ENCODE measurements around the gene TOP1. TPM values are rescaled to one million over a fixed set of nuclear protein-coding genes. Genes with fewer than 3 reads are reported as not detected.
A peak's percentile ranks its signal among the peaks of the same experiment; 100 is the strongest.

Gene TOP1
- total RNA-seq, 1 donor from 2014 or later, result 52.0 TPM

- Histone ChIP-seq H3K27me3 (ENCODE audit: low read depth) (no peaks in the 10 kb centered on the region), H3K4me3 (no peak overlapping the region), H3K9me3 (no peaks in the 10 kb centered on the region), H3K4me1 (no peaks in the 10 kb centered on the region), H3K36me3 (peaks cover 100% of the 10 kb centered on the region), H3K27ac (no peak overlapping the region)
- intact Hi-C loops (cut with DNase I), result no loop called here
- no peak for TF ChIP-seq CTCF (IDR thresholded peaks at IDR 0.05)
- ATAC-seq (no peak), DNase-seq (no peak)
Observed at GRCh38 chr20:41119614-41120561, 91.3 kb downstream of the TOP1 start.

- H3K4me1 ChIP-seq, result no peaks in the 10 kb centered on the region
- intact Hi-C loops (cut with DNase I), result no loop called here
- no peak for ATAC-seq
- H3K27ac ChIP-seq, result no peak overlapping the region
- H3K36me3 ChIP-seq, result peaks cover 100% of the 10 kb centered on the region
- no peak for DNase-seq
- no peaks in the 10 kb centered on the region for H3K27me3 ChIP-seq (ENCODE audit: low read depth)
- TF ChIP-seq CTCF (IDR thresholded peaks at IDR 0.05), result no peak
- no peak overlapping the region for H3K4me3 ChIP-seq
- H3K9me3 ChIP-seq, result no peaks in the 10 kb centered on the region
Observed at GRCh38 chr20:41121399-41121798, 92.8 kb downstream of the TOP1 start.

GRCh38 chr20:41123631-41124030, 95.0 kb downstream of the TOP1 start:
- no peaks in the 10 kb centered on the region for H3K4me1 ChIP-seq
- H3K4me3 ChIP-seq, result no peak overlapping the region
- TF ChIP-seq CTCF (IDR thresholded peaks at IDR 0.05), result no peak
- H3K36me3 ChIP-seq, result peaks cover 82% of the 10 kb centered on the region
- no peak overlapping the region for H3K27ac ChIP-seq
- ATAC-seq (no peak), DNase-seq (no peak)
- intact Hi-C loops (cut with DNase I), result no loop called here
- H3K27me3 ChIP-seq (ENCODE audit: low read depth), result no peaks in the 10 kb centered on the region
- no peaks in the 10 kb centered on the region for H3K9me3 ChIP-seq

GRCh38 chr20:41124451-41125094, 96.0 kb downstream of the TOP1 start:
- H3K27ac ChIP-seq, result no peak overlapping the region
- no peaks in the 10 kb centered on the region for H3K4me1 ChIP-seq
- H3K4me3 ChIP-seq, result no peak overlapping the region
- TF ChIP-seq CTCF (IDR thresholded peaks at IDR 0.05), result no peak
- ATAC-seq, result no peak
- H3K36me3 ChIP-seq, result peaks cover 72% of the 10 kb centered on the region
- H3K27me3 ChIP-seq (ENCODE audit: low read depth), result no peaks in the 10 kb centered on the region
- H3K9me3 ChIP-seq, result no peaks in the 10 kb centered on the region
- intact Hi-C loops (cut with DNase I), result no loop called here
- DNase-seq, result no peak

GRCh38 chr20:41125530-41126457, 97.2 kb downstream of the TOP1 start:
- ATAC-seq (peak; percentile 13 to 21), DNase-seq (no peak)
- Histone ChIP-seq H3K4me1 (no peaks in the 10 kb centered on the region), H3K4me3 (no peak overlapping the region), H3K36me3 (peaks cover 60% of the 10 kb centered on the region), H3K27me3 (ENCODE audit: low read depth) (no peaks in the 10 kb centered on the region), H3K27ac (no peak overlapping the region), H3K9me3 (no peaks in the 10 kb centered on the region)
- TF ChIP-seq CTCF (IDR thresholded peaks at IDR 0.05), result no peak
- intact Hi-C loops (cut with DNase I), result no loop called here
